B cell (primary cell): ENCODE data around the gene CR2.
"Not testable (repeated sequence)": the region's sequence is repeated elsewhere in the genome, so short reads cannot be mapped to it uniquely, and the experiment has no call there.

ENCODE experiments used
- CTCF ChIP-seq: fragments of 200-600 bp; IDR thresholded peaks from one replicate; pipeline ENCODE4 v1.8.0; 2022; ENCODE audit warnings: antibody characterized with exemption, mild to moderate bottlenecking
- EZH2 ChIP-seq: IDR thresholded peaks from 2 replicates; pipeline ENCODE4 v1.6.1; 2012; ENCODE audit warnings: borderline replicate concordance, low read depth, mild to moderate bottlenecking, moderate library complexity, low read length; ENCODE audit not compliant: insufficient read depth, poor library complexity, severe bottlenecking

GRCh38 chr1:207528401-207528800 lies 74.3 kb downstream of the CR2 start:
- not testable (repeated sequence) for TF ChIP-seq EZH2, CTCF
